ENCODE measurements around the gene SPECC1L. TPM values are rescaled to one million over a fixed set of nuclear protein-coding genes. Genes with fewer than 3 reads are reported as not detected.

Gene SPECC1L
- polyA plus RNA-seq, 1 donor from 2014 or later: 38.0 TPM

Other genes with a start within 250 kb of the SPECC1L start
- gene SUSD2, start 89.3 kb upstream of the SPECC1L start, polyA plus RNA-seq (ENCODE audit: insufficient read depth, low read depth, low replicate concordance): 2.7 TPM
- 45.0 TPM for gene GGT5, start 25.7 kb upstream of the SPECC1L start, polyA plus RNA-seq (ENCODE audit: insufficient read depth, low read depth, low replicate concordance)
- 8.0 TPM for gene ADORA2A, start 156.8 kb downstream of the SPECC1L start, polyA plus RNA-seq (ENCODE audit: insufficient read depth, low read depth, low replicate concordance)
- not detected for gene UPB1, start 224.5 kb downstream of the SPECC1L start, polyA plus RNA-seq (ENCODE audit: insufficient read depth, low read depth, low replicate concordance)

Measured in brain (organoid and tissue), 1 donor.